T-helper 2 cell treated with Interferon-gamma antibody and Interleukin-4, amounts not matched to agents 5 μg/mL and 100 μg/mL, for 36 hours (primary cell): Measurements from ENCODE around the gene TMEM198.

Experiments
- DNase-seq: peaks from one replicate; pipeline ENCODE4 v3.0.0; 2021; ENCODE audit warnings: low spot score
- H3K27ac Mint-ChIP-seq: one replicate; pipeline ENCODE4 v1.8.0; 2021; ENCODE audit warnings: mild to moderate bottlenecking, mixed read lengths
- H3K27me3 Mint-ChIP-seq: one replicate; pipeline ENCODE4 v1.8.0; 2021; ENCODE audit warnings: low read depth, mixed read lengths
- H3K36me3 Mint-ChIP-seq: one replicate; pipeline ENCODE4 v1.8.0; 2021; ENCODE audit warnings: low read depth, mixed read lengths
- H3K4me1 Mint-ChIP-seq: one replicate; pipeline ENCODE4 v1.8.0; 2021; ENCODE audit warnings: low read depth, mixed read lengths
- H3K4me3 Mint-ChIP-seq: one replicate; pipeline ENCODE4 v1.8.0; 2022; ENCODE audit warnings: mild to moderate bottlenecking, moderate library complexity, mixed read lengths
- H3K9me3 Mint-ChIP-seq: one replicate; pipeline ENCODE4 v1.8.0; 2021; ENCODE audit warnings: mixed read lengths

The TMEM198 gene

GRCh38 chr2:219598308-219599078 lies 54.7 kb downstream of the TMEM198 start:
- H3K4me3 Mint-ChIP-seq, result peak overlapping the region; percentile 93
- H3K27ac Mint-ChIP-seq, result peak overlapping the region; percentile 94
- no peak for DNase-seq
- H3K36me3 Mint-ChIP-seq, result peaks cover 6% of the 10 kb centered on the region
- no peaks in the 10 kb centered on the region for H3K9me3 Mint-ChIP-seq
- no peaks in the 10 kb centered on the region for H3K27me3 Mint-ChIP-seq
- H3K4me1 Mint-ChIP-seq, result peaks cover 5% of the 10 kb centered on the region
